Activated gamma-delta T cell treated with Interleukin-2 at 50 U/mL for 16 hours (primary cell): ENCODE measurements around the gene EEF1AKMT3.

Experiments
- DNase-seq: peaks from one replicate; pipeline ENCODE4 v3.0.0-alpha.2; 2020

EEF1AKMT3 gene

DNA sequence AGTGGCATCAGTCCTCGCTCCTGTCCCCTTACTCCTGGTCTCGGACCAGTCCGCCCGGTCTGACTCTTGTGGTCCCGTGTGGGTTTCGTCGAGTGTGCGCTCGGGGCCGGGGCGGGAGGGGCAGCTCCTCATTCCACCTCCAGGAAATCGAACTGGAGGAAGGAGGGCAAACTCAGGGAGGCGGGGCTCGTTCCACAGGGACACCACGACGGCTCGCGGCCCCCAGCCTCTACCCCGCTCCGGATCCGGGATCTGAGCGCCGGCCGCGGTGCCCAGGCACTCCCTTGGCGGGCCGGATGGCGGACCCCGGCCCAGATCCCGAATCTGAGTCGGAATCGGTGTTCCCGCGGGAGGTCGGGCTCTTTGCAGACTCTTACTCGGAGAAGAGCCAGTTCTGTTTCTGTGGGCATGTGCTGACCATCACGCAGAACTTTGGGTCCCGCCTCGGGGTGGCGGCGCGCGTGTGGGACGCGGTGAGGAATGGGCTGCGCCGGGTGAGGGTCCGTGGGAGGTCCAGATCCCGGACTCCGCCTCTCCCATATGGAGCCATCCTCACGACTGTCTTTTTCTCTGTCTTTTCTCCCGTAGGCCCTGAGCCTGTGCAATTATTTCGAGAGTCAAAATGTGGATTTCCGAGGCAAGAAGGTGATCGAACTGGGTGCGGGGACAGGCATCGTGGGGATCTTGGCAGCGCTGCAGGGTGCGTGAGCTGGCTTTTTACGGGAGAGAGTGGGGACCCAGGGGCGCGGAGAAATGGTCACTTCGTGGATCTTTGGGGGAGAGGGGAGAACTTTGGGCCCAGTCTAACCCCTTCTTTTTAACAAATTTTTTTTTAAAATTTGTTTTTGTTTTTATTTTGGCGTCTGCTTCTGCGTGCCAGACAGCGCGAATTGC is at the start of gene EEF1AKMT3:
EEF1AKMT3 (plus strand) TSS at position 186 of the 894 bp plus-strand sequence; CDS start at position 297, 111 bp downstream.
- no peak for DNase-seq

GRCh38 chr12:57722716-57723629 is 49.4 kb upstream of the EEF1AKMT3 start:
- no peak for DNase-seq

GRCh38 chr12:57723630-57723962 is 48.8 kb upstream of the EEF1AKMT3 start:
- no peak for DNase-seq

GRCh38 chr12:57724003-57724935 is 48.1 kb upstream of the EEF1AKMT3 start:
- DNase-seq = no peak

- no peak for DNase-seq
Measured at GRCh38 chr12:57724936-57725740, 47.3 kb upstream of the EEF1AKMT3 start.

DNA sequence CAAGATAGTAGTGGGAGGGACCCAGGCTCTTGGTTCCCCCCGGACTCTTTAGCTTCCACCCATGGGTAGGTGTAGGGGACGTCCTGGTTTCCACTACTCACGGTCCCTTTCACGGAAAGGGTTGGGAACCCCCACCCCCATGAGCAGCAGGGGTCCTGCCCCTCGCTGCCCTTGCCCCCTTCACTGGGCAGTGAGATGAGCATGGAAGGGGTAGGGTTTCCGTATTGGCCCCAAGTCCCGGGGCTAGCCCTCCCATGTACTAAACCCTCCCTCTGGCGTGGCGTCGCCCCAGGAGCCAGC is 46.6 kb upstream of the EEF1AKMT3 start:
- no peak for DNase-seq

DNA sequence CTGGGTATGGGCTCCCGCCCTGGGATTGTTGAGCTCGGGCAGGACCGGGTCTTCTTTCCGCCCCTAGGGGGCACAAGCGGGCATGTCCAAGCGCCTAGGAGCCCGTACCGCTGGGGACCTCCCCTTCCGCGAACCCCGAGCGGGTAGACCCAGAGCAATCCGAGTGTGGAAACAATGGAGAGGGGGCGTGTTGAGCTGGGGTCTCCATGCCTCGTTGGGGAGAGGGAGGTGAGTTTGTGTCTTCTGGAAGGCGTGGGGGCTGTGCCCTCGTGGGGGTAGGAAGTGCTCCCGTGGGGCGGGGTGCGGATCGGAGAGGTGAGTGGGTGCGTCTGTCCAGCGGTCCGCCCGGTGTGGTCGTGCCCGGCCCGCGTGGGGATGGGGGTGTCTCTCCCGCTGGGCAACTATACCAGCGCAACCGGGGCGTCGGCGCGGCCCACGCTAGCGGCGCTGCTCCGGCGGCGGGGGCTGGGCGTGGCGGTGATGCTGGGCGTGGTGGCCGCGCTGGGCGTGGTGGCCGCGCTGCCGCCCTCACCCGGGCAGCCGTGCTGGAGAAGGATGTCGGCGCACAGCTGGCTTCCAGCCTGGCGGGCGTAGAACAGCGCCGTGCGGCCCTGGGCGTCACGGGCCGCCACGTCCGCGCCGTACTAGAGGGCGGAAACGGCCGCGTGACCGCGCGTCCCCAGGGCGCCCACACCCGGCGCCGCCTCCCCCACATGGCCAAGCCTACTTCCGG is 46.1 kb upstream of the EEF1AKMT3 start:
- DNase-seq = no peak

DNA sequence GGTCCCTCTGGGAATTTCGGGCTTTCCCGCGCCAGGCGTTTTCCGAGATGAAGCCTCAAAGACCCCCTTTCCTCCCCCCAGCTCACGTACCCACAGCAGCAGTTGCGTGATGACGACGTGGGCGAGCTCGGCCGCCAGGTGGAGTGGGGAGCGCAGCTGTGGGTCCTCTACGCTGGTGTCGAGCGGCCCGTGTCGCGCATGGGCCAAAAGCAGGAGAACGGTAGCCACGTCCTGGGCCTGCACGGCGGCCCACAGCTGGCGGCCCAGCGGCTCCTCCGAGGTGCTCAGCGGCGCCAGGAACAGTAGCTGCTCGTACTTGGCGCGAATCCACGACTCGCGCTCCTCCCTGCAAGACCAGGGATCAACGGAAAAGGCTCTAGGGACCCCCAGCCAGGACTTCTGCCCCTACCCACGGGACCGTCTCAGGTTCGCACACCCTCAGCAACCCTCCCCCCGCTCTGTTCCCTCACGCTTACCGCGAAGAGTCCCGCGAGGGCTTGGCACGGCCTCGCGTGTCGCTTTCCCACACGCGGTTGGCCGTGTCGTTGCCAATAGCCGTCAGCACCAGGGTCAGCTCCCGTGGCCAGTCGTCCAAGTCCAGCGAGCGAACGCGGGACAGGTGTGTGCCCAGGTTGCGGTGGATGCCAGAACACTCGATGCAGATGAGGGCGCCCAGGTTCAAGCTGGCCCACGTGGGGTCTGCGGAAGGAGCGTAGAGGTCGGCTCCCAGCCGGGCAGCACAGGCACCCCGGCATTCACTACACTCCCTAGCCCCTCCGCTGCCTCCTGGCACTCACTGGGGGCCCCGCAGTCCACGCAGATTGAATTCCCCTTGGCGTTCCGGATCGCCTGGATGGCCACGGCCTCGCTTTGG is 45.3 kb upstream of the EEF1AKMT3 start:
- no peak for DNase-seq

DNA sequence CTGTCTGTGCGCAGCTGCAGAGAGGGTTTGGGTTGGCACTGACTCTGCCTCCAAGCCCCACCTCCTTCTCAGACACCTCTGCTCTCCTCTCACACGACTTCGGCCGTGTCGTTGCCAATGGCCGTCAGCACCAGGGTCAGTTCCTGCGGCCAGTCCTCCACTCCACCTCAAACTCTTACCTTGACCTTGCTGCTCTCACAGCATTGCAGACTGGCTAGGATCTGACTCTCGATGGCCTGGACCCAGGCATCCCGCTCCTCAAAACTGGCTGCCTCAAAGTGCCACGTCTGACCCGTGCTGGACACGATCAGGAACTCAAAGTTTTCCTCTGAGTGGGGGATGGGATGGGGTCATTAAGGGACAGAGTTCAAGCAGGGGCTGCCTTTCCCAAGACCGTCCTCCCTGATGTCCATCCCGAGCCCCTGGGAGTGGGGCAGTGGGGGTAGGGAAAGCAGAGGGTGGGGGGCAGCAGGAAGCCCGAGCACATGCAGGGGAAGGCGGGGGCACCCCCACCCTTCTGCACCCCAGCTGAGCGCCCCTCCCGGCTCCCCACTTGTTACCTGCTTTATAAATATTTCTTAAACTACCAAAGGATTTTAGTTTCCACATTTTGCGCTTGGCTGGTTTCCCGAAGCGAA is 44.5 kb upstream of the EEF1AKMT3 start:
- DNase-seq = no peak

DNA sequence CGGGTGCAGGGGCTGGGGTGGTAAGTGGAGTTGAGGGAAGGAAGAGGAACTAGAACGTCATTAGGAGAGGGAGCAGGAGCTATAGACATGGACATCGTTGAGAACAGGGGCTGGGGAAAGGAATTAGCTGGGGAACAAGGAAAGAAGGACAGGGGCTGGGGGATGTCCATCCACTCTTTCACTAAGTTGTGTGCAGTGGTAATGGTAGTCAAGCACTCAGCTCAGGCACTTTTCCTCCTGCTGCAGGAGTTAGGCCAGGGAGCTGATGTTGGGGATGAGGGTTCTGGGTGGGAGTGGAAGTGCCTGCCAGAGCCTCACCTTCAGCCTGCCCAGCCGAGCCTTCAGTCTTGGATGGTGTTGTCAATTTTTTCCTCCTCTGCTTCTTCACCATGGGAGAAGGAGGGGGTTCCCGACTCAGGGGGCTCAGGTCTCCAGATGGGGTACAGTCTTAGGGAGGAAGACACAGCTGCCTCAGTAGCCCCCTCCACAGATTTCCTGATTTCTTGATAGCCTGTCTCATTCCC is 43.0 kb upstream of the EEF1AKMT3 start:
- DNase-seq = no peak

GRCh38 chr12:57730336-57731067 is 41.9 kb upstream of the EEF1AKMT3 start:
- DNase-seq = no peak

DNA sequence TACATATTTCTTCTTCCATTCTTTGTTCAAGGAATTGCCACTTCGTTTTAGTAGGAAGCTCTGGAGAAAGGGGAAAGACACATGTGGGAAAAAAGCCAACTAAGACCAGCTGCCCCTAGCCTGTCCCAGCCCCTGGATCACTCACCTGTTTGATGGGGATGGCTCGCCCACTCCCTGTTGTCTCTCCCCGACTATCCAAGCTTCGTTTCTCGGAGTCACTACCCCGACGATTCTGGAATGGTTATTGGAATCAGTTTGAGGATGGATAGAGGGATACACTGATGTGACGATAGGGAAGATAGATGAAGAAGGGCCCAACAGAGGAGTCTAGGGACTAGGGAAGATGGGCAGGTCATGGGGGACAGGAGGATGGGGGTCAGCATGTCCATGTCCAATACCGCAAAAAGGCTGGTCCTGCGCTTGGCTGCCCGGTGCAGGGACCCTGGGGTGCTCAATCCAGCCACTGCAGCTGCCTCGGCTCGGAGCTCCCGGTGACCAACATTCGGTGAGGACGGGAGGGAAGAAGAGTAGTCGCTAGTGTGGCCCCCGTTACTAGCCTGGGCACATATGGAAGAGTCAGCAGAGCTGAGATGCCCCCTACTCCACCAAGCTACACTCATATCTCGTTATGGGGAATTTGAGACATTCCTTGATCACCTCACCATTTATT is 40.9 kb upstream of the EEF1AKMT3 start:
- no peak for DNase-seq

GRCh38 chr12:57732270-57732669 is 40.1 kb upstream of the EEF1AKMT3 start:
- DNase-seq = no peak

DNA sequence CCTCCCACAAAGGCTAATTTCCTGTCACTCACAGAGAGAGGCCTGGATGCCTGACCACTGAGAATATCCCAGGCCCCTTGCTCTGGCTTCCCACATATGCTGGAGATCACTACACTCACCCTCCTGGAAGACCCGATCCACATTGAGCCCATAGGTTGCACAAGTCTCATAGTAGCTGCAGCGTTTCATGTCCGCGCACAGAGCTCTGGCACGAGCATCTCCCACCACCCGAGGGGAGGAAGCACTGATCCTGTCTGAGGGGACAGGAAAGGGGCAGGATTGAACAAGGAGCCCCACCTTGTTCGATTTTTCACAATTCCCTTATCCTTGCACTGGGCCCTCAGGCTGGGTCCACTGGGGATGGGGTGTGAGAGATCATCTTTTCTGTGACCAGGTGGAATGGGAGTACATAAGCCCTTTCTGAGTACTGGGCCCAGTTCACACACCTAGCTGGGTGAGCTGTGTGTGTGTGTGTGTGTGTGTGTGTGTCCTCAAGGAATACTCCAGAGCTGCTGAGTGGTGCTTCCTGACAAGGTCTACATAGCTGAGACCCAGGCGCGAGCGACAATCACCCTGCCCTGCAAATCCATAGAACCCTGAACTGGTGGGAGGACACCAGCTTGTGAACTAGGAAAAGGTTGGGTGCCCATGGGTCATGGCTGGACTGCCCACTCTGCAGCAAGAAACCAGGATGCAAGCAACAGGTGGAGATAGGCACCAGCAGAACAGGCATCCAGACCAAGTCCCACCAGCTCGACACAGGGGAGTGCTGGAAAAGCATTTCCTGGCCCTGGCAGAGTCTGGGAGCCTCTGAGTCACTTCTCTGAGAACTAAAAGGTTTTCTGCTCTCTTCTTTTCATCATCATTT is 39.5 kb upstream of the EEF1AKMT3 start:
- no peak for DNase-seq

DNA sequence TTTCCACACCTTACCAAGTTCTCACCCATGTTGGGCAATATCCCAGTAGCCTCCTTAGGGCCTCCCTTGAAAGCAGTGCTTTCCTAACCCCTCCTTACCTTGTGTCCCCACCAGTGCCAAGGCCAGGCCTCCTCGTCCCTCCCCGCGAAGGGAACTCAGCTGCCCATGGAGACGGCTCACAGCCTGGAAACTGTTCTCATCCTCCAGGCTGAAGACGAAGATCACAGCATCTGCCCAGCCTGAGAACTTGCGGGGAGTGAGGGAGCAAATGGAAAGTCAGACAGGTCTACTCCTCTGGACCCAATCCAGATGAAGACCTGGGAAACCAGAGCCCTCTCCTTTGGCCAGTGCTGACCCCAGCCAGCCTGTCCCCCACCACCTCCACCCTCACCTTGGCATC is 38.5 kb upstream of the EEF1AKMT3 start:
- no peak for DNase-seq

DNA sequence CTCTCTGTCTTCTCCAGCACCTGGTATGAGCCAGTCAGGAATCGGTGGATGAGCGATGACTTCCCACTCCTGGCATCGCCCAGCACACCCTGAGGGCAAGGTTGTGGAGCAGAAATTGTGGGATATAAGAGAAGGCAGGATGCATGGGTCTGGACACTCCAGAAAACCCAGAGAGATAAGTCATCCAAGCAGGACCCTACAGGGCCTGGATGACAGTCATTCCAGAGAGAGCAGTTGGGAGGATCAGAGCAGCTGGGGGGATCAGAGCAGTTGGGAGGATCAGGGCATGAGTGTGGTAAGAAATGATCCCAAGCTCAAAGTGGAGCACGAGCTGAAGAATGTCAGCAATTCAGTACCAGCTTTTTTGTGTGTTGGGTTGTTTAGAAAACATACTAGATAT is 37.8 kb upstream of the EEF1AKMT3 start:
- DNase-seq = no peak

GRCh38 chr12:57735198-57735855 is 37.1 kb upstream of the EEF1AKMT3 start:
- no peak for DNase-seq
